CD4-positive, alpha-beta T cell treated with Interleukin-17A for 4 hours (primary cell): ENCODE results near the gene ESR2.
"Not testable (repeated sequence)": the region's sequence is repeated elsewhere in the genome, so short reads cannot be mapped to it uniquely, and the experiment has no call there.

ENCODE experiments used
- DNase-seq: peaks from one replicate; pipeline ENCODE4 v3.0.0-alpha.2; 2020; ENCODE audit warnings: mixed read lengths

The ESR2 gene

DNA sequence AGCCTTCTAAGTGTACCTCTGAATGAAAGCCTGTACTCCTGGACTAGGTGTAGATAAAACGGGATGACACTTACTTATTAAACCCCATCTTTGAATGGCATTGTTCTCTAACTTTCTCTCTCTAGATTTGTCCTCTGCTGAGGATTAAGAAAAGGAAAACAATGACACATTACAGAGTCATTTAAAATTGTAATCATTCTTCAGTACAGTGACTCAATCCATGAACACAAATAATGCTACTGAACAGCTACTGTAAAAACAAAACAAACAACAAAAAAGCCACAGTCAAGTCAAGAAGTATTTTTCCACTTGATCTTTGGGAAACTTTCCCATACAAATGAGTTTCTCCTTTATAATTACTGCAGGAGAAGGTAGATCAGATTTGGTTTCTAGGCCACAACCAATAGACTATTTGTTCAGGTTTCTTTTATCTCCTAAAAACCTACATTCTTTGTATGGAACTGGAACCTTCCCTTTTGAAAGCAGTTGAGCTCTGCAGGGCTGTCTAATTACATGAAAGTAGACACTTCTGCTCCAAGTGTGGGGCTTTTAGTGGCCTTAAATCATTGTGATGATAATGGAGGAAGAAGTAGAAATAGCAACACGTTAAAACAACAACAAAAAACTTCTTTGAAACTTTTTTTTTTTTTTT is 219.1 kb downstream of the ESR2 start:
- DNase-seq, result no peak

GRCh38 chr14:64069634-64070359 is 224.4 kb downstream of the ESR2 start:
- DNase-seq, result no peak

GRCh38 chr14:64064447-64064846 is 229.7 kb downstream of the ESR2 start:
- DNase-seq, result no peak

- no peak for DNase-seq
These were observed 231.6 kb downstream of the ESR2 start for GRCh38 chr14:64062381-64063115.

DNA sequence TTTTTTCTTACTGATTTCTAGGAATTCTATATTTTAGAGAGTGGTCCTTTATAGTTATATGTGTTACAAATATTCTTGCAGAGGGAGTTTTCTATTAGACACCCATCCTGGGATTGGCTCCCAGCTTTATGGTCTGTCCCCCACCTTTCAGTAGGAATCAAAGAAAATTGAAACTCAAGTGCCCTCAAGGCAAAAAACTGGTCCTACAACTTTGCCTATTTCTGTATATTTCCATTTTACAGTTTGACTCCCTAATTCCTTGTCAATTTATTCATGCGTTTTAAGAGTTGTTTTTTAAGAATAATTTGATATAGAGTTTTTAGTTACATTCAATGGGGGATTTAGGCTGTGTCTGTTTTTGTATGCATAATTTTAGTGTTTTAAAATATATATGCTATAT is 232.5 kb downstream of the ESR2 start:
- DNase-seq, result no peak

- no peak for DNase-seq
These were observed 233.1 kb downstream of the ESR2 start for GRCh38 chr14:64061115-64061514.

GRCh38 chr14:64060648-64061096 is 233.5 kb downstream of the ESR2 start:
- DNase-seq, result no peak

DNA sequence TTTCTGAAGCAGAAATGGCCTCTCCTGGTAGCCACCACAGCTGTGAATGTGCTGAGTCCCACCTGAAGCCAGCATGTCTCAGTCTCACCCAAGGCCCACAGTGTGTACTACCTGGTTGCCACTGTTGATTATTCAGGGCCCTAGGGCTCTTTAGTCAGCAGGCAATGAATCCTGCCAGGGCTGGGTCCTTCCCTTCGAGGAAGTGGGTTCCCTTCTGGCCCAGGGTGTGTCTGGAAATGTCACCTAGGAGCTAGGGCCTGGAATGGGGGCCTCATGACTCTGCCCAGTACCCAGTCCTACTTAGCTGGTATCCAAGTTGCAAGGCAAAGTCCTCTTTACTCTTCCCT is 234.0 kb downstream of the ESR2 start:
- DNase-seq, result no peak

GRCh38 chr14:64059454-64060198 is 234.5 kb downstream of the ESR2 start:
- no peak for DNase-seq

DNA sequence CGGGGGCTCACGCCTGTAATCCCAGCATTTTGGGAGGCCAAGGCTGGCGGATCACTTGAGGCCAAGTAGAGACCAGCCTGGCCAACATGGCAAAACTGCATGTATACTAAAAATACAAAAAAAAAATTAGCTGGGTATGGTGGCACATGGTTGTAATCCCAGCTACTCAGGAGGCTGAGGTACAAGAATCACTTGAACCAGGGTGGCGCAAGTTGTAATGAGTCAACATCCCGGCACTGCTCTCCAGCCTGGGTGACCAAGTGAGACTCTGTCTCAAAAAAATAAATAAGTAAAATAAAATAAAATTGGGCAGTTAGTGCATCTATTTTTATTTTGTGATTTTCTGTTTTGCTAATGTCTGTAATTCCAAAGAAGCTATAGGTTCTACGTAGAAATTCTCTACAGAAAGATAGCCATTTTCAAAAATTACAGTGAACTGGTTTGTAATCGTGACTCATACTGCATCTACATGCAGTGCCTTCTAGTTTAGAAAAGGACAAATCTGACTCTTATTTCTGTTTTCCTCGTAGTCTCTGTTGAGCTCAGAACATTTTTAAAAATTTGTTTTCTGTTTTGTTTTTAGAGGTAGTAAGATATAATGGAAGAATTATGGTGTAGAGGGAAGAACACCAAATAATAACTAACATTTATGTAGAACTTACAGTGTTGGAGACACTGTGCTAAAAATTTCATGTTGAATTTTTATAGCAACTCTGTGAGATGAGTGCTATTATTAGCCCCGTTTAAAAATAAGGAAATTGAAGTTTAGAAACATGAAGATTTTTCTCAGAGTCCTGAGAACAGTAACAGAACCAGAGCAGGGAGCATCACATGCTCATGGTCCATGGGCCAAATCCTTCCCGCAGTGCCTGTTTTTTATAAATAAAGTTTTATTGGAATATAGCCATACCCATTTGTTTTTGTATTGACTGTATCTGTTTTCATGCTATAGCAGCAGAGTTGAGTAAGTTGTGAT is 240.2 kb downstream of the ESR2 start:
- DNase-seq, result no peak

DNA sequence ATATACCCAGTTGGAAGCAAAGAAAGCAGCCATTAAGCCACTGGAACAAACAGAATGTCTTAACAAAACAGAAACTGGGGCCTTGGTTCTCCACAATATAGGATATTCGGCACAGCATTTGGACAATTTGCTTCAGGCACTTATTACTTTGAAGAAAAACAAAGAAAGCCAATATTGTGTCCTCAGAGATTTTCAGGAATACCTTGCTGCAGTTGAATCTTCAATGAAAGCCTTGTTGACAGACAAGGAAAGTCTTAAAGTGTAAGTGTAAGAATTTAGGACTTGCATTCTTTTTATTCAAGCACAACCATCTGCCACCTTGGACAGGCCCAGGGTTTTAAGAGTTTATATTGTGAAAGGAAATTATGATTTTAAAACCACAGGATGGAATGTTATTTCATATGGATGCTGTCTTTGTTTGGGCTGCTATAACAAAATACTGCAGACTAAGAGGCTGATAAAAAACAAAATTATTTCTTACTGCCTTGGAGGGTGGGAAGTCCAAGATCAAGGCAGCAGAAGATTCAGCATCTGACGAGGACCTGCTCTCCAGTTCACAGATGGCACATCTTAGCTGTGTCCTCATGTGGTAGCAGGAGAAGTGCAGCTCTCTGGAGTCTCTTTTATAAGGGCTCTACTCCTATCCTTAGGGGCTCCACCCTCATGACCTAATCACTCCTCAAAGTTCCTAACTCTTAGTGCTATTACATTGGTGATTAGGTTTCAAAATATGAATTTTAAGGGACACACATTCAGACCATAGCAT is 244.4 kb downstream of the ESR2 start:
- DNase-seq, result no peak

- no peak for DNase-seq
These were observed 249.1 kb downstream of the ESR2 start for GRCh38 chr14:64045091-64045490.

- DNase-seq, result not testable (repeated sequence)
These were observed 250.9 kb downstream of the ESR2 start for GRCh38 chr14:64043296-64043695.

- DNase-seq, result no peak
These were observed 254.1 kb downstream of the ESR2 start for GRCh38 chr14:64040044-64040443.

GRCh38 chr14:64038841-64039542 is 255.2 kb downstream of the ESR2 start:
- DNase-seq, result no peak

DNA sequence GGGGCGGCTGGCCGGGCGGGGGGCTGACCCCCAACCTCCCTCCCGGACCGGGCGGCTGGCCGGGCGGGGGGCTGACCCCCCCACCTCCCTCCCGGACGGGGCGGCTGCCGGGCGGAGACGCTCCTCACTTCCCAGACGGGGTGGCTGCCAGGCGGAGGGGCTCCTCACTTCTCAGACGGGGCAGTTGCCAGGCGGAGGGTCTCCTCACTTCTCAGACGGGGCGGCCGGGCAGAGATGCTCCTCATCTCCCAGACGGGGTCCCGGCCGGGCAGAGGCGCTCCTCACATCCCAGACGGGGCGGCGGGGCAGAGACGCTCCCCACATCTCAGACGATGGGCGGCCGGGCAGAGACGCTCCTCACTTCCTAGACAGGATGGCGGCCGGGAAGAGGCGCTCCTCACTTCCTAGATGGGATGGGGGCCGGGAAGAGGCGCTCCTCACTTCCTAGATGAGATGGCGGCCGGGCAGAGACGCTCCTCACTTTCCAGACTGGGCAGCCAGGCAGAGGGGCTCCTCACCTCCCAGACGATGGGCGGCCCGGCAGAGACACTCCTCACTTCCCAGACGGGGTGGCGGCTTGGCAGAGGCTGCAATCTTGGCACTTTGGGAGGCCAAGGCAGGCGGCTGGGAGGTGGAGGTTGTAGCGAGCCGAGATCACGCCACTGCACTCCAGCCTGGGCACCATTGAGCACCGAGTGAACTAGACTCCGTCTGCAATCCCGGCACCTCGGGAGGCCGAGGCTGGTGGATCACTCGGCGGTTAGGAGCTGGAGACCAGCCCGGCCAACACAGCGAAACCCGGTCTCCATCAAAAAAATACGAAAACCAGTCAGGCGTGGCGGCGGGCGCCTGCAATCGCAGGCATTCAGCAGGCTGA is 256.1 kb downstream of the ESR2 start:
- DNase-seq, result not testable (repeated sequence)

GRCh38 chr14:64035143-64035542 is 259.0 kb downstream of the ESR2 start:
- no peak for DNase-seq
